Fibroblast of the aortic adventitia (primary cell): ENCODE measurements around the gene ICAM2. TPM values are rescaled to one million over a fixed set of nuclear protein-coding genes. Genes with fewer than 3 reads are reported as not detected.

Source experiments
- DNase-seq: peaks from one replicate; pipeline ENCODE4 v3.0.0-alpha.2; 2010; ENCODE audit warnings: low read depth
- H3K4me3 ChIP-seq: 2 replicates; pipeline ENCODE4 v1.5.1; 2011; ENCODE audit warnings: low read depth, mild to moderate bottlenecking, control low read depth, low read length, moderate library complexity
- total RNA-seq: library from RNA; depleted of rRNA; stranded (reverse); fragments of >200 nt; gene quantifications from 2 replicates; pipeline ENCODE4 v1.2.3, GENCODE V29; 2012; ENCODE audit warnings: low replicate concordance
- TF ChIP-seq, protein P1 (sequence below): IDR thresholded peaks from 2 replicates; pipeline ENCODE4 v1.5.1; 2011; ENCODE audit warnings: mild to moderate bottlenecking, low read length, control low read depth, inconsistent platforms; ENCODE audit not compliant: insufficient read depth

ICAM2 gene
- total RNA-seq, 1 donor = 2.6 TPM

DNA sequence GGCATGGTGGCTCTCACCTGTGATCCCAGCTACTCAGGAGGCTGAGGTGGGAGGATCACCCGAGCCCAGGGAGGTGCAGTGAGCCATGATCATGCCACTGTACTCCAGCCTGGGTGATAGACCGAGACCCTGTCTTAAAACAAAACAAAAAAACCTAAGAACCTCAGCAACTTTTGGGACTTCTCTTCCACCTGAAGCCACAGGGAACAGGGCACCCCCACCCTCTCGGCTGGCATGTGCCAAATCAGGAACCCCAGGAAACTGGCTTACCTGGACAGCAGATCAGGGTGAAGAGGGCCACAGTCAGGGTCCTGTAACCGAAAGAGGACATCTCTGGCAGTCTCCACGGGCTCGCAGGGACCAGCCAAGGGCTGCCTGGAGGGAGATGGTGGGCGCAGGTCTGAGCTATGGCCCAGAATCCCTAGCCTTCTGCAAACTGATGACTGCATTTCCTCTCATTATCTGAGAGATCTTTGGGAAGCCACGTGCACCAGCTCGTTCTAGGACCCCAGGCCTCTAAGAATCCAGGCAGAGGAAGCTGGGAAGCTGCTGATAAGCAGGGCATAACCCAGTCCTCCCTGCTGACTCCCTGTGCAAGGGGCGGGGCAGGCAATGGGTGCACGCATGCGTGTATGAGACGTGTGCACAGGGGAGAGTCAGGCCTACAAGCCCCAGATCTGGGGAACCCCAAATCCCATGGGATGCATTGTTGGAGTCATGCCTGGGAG lies 13.9 kb downstream of the ICAM2 start:
- no peak overlapping the region for H3K4me3 ChIP-seq
- TF ChIP-seq, protein P1, sequence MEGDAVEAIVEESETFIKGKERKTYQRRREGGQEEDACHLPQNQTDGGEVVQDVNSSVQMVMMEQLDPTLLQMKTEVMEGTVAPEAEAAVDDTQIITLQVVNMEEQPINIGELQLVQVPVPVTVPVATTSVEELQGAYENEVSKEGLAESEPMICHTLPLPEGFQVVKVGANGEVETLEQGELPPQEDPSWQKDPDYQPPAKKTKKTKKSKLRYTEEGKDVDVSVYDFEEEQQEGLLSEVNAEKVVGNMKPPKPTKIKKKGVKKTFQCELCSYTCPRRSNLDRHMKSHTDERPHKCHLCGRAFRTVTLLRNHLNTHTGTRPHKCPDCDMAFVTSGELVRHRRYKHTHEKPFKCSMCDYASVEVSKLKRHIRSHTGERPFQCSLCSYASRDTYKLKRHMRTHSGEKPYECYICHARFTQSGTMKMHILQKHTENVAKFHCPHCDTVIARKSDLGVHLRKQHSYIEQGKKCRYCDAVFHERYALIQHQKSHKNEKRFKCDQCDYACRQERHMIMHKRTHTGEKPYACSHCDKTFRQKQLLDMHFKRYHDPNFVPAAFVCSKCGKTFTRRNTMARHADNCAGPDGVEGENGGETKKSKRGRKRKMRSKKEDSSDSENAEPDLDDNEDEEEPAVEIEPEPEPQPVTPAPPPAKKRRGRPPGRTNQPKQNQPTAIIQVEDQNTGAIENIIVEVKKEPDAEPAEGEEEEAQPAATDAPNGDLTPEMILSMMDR = no peak
- DNase-seq = peak; percentile 57

DNA sequence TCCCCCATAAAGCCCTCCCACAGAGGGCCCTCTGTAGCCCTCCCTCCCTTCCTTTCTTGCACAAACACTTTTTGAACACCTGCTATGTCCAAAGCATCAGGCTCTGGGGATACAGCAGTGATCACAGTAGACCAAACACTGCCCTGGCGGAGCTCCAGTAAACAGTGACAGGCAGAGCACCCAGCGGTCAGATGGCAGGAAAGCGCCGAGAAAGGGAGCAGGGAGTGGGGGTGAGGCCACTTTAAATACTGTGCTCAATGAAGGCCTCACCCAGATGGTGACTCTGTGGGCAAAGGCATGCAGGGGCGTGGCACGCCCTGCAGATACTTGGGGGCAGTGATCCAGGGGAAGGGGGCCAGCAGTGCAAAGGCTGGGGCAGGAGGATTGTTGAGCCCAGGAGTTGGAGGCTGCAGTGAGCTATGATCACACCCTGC lies 14.7 kb downstream of the ICAM2 start:
- DNase-seq = no peak
- TF ChIP-seq, protein P1 = no peak
- H3K4me3 ChIP-seq = no peak overlapping the region

DNA sequence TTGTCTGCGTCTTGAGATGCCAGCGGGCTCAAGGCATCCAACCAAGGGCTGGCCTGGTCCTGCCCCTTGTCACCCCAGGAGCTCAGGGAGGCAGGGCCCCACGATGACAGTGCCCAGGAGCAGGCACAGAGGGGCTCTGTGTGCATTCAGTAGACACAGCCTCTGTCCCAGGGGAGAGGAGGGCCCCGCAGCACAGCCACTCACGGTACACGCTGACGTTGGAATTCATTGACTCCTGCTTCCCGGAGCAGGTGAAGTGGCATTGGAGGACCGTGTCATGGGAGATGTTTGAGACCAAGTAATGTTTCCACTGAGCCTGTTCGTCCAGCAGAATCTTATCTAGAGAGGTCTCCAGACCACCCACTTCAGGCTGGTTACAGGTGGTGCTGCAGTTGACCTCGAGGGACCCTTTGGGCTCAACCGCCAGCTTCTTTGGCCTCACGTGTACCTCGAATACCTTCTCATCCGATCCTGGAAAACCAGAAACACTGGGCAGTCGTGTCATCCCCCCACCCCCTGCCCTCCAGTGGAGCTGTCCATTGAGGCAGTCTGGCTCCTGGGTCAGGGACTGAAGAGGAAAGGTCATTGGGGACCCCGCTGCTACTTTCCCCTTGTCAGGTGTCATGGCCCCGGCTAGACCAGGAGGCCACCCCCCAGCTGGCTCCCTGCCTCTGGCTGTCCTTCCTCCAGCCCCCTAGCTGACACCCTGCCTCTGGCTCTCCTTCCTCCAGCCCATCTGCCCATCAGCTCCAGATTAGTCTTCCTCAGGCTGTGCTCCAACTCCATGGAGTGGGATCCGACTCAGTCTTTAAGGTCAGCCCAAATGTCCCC lies 15.3 kb downstream of the ICAM2 start:
- TF ChIP-seq, protein P1 = no peak
- no peak for DNase-seq
- no peak overlapping the region for H3K4me3 ChIP-seq

DNA sequence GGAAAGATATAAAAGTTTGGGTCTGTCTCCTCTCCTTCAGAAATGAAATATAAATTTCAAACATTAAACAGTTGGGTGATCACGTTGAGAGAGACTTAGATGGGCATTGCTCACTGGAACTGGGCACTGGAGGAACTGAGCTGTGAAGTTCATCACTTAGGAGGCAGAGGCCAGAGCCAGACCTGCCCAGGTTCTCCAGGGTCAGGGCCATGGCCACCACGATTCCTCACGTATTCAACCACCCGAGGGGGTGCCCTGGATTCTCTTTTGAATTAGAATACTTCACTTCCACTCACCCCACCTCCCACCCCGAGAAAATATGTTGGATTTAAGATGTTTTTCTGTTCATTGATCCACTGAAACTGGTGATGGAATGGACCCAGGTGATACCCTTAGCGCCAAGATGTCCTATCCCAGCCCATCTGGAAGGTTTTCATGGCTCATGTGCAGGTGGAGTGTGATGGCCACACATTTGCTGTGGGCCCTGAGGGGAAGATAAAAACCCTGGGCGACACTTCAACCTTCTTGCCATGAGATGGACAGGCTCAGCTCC lies 16.1 kb downstream of the ICAM2 start:
- no peak for DNase-seq
- H3K4me3 ChIP-seq = no peak overlapping the region
- TF ChIP-seq, protein P1 = no peak

DNA sequence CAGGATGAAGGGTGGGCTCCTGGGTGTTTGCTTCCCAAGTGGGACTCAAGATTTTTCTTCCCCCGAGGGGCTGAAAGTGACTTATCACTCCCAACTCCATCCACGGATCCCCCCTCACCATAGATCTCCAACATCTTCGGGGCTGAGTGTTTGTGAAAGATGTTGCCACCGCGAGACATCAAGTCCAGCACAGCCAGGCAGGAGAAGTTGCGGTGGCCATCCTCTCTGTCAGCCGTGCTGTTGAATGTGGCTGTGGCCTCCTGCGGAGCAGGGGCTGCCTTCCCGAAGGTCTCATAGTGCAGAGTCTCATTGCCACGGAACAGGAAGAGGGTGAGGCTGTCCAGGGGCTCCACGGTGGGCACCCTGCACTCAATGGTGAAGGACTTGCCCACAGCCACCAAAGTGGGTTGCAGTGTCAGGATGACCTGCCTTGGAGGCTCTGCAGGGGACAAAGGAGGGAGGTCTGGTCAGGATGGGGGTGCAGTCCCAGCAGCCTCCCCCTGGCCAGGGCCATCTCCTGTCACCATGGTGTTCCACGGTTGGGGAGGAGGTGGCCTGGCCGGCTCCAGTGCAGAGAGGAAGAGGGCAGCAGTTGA lies 16.8 kb downstream of the ICAM2 start:
- no peak for DNase-seq
- TF ChIP-seq, protein P1 = no peak
- H3K4me3 ChIP-seq = no peak overlapping the region

DNA sequence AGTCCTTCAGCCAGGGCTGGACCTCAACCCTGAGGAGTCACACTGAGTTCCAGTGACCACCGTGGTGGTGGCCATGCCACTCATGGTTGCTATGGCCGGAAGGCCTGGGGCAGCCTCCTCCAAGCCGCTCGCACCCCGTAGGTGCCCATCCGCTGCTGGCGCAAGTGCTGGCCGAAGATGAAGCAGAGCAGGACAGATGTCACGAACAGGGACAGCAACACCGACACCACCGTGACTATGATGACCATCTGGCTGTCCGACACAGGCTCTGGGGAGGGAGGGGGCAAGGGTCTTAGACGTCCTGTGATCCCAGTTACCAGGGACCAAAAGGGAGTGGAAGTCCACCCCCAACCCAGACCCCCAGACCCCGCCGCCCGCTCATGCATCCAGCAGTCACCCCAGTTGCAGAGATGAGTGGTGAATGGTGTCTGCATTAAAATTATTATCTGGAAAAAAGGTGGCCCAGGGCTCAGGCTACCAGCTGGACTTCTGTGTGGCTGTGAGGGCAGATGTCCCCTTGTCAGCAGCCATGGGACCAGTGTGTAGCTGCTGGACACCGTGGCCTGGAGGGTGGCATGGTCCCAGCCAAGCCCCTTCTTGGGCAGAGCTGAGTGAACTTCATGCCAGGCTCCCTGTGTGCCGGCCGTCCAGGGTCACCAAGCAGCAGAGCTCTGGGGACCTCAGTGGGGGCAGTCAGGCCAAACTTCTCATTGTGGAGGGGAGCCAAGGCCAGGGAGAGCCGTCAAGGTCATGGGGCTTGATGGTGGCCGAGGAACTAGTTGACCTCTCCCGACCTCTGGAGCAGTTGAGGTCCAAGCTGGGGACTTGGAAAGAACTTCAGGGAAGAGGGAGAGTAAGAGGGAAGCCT lies 17.5 kb downstream of the ICAM2 start:
- no peak overlapping the region for H3K4me3 ChIP-seq
- TF ChIP-seq, protein P1 = no peak
- DNase-seq = no peak
